Caco-2 (cell line): ENCODE data around the gene COL4A6. TPM values are rescaled to one million over a fixed set of nuclear protein-coding genes. Genes with fewer than 3 reads are reported as not detected.
"Not testable (repeated sequence)": the region's sequence is repeated elsewhere in the genome, so short reads cannot be mapped to it uniquely, and the experiment has no call there.

Source experiments
- BruUV-seq: library from RNA; stranded (reverse); fragments of 400-500 nt; replicated peaks from 2 replicates; lab custom pipeline; 2021; lab: Mats Ljungman, UMichigan
- CTCF ChIA-PET: fragments of 300-600 bp; sonication (Branson Sonifier 250); formaldehyde crosslinking; loops from one replicate; lab custom pipeline; 2022; ENCODE audit warnings: antibody characterized with exemption; lab: Charles Lee
- POLR2A ChIA-PET: fragments of 300-600 bp; sonication (Branson Sonifier 250); formaldehyde crosslinking; loops from one replicate; lab custom pipeline; 2022; ENCODE audit warnings: antibody characterized with exemption; lab: Charles Lee
- DNase-seq, 2 experiments: peaks; one replicate each; pipeline versions ENCODE4 v3.0.0 to v3.0.0-alpha.2; 2020 to 2022
- H3K27me3 ChIP-seq: replicated peaks from 2 replicates; pipeline ENCODE4 v1.6.0; 2011; ENCODE audit warnings: low read length; ENCODE audit not compliant: control insufficient read depth, insufficient read depth
- H3K36me3 ChIP-seq: 2 replicates; pipeline ENCODE4 v1.5.1; 2011; ENCODE audit warnings: low read length; ENCODE audit not compliant: control insufficient read depth, insufficient read depth
- H3K4me1 ChIP-seq: fragments of 250-450 bp; sonication (Bioruptor Pico); 2 replicates; pipeline ENCODE4 v1.5.1; 2020; ENCODE audit warnings: mild to moderate bottlenecking
- H3K4me3 ChIP-seq: 2 replicates; pipeline ENCODE4 v1.5.1; 2011; ENCODE audit warnings: low read depth, mild to moderate bottlenecking, control low read depth, low read length
- H3K9me3 ChIP-seq: fragments of 250-450 bp; sonication (Bioruptor Pico); 2 replicates; pipeline ENCODE4 v1.5.1; 2020; ENCODE audit warnings: mild to moderate bottlenecking, moderate library complexity
- H3K27ac Mint-ChIP-seq: one replicate; pipeline ENCODE4 v1.8.0; 2022; ENCODE audit warnings: mixed read lengths; ENCODE audit not compliant: unreplicated experiment
- H3K27me3 Mint-ChIP-seq: one replicate; pipeline ENCODE4 v1.8.0; 2022; ENCODE audit warnings: mixed read lengths; ENCODE audit not compliant: insufficient read depth, unreplicated experiment
- H3K36me3 Mint-ChIP-seq: one replicate; pipeline ENCODE4 v1.8.0; 2022; ENCODE audit warnings: mild to moderate bottlenecking, mixed read lengths; ENCODE audit not compliant: insufficient read depth, unreplicated experiment
- H3K4me1 Mint-ChIP-seq: one replicate; pipeline ENCODE4 v1.8.0; 2022; ENCODE audit warnings: low read depth, mixed read lengths; ENCODE audit not compliant: unreplicated experiment
- H3K4me3 Mint-ChIP-seq: one replicate; pipeline ENCODE4 v1.8.0; 2022; ENCODE audit warnings: mild to moderate bottlenecking, moderate library complexity, mixed read lengths; ENCODE audit not compliant: unreplicated experiment
- H3K9me3 Mint-ChIP-seq: one replicate; pipeline ENCODE4 v1.8.0; 2022; ENCODE audit warnings: mixed read lengths; ENCODE audit not compliant: unreplicated experiment
- intact Hi-C: fragments of 100-400 bp; cut with micrococcal nuclease; formaldehyde crosslinking; loops from one replicate; pipeline ENCODE4 v1.10.0; 2022; ENCODE audit not compliant: unreplicated experiment
- total RNA-seq: library from RNA; stranded (reverse); gene quantifications from 2 replicates; pipeline ENCODE4 v1.2.3, GENCODE V29; 2022
- TF ChIP-seq, protein P1 (sequence below), 2 experiments: fragments of 200-600 bp in 1 of 2; IDR thresholded peaks; 1 replicate in 1 of 2; 2 replicates in 1 of 2; pipeline versions ENCODE4 v1.5.1 to v1.8.0; 2011 to 2022; ENCODE audit warnings: antibody characterized with exemption in 1 of 2, control low read depth in 1 of 2, inconsistent platforms in 1 of 2, low read depth in 1 of 2, low read length in 1 of 2, mild to moderate bottlenecking in 1 of 2, moderate library complexity in 1 of 2; ENCODE audit not compliant: insufficient read depth in 1 of 2, severe bottlenecking in 1 of 2, unreplicated experiment in 1 of 2

COL4A6 gene
- total RNA-seq, 1 experiment from 2014 or later: 16.0 TPM

- H3K4me3 Mint-ChIP-seq: peak overlapping the region; percentile 71
- H3K9me3 ChIP-seq: no peaks in the 10 kb centered on the region
- no peaks in the 10 kb centered on the region for H3K27me3 ChIP-seq
- TF ChIP-seq, protein P1, sequence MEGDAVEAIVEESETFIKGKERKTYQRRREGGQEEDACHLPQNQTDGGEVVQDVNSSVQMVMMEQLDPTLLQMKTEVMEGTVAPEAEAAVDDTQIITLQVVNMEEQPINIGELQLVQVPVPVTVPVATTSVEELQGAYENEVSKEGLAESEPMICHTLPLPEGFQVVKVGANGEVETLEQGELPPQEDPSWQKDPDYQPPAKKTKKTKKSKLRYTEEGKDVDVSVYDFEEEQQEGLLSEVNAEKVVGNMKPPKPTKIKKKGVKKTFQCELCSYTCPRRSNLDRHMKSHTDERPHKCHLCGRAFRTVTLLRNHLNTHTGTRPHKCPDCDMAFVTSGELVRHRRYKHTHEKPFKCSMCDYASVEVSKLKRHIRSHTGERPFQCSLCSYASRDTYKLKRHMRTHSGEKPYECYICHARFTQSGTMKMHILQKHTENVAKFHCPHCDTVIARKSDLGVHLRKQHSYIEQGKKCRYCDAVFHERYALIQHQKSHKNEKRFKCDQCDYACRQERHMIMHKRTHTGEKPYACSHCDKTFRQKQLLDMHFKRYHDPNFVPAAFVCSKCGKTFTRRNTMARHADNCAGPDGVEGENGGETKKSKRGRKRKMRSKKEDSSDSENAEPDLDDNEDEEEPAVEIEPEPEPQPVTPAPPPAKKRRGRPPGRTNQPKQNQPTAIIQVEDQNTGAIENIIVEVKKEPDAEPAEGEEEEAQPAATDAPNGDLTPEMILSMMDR (IDR thresholded peaks at IDR 0.05; ENCODE audit: insufficient read depth in 1 of 2, low read depth in 1 of 2, low read length in 1 of 2, severe bottlenecking in 1 of 2, unreplicated experiment in 1 of 2): no peak
- ChIA-PET POLR2A (interaction anchor here (0.7 kb wide), 1 partner anchor 43 kb away, joined by 3 read pairs; the partner anchor contains the start of gene COL4A5), CTCF (no interaction called here)
- BruUV-seq: no TSS peak
- H3K27ac Mint-ChIP-seq: peak overlapping the region; percentile 72
- H3K4me1 ChIP-seq: peaks cover 35% of the 10 kb centered on the region
- no peaks in the 10 kb centered on the region for H3K27me3 Mint-ChIP-seq
- H3K9me3 Mint-ChIP-seq: no peaks in the 10 kb centered on the region
- H3K4me1 Mint-ChIP-seq: peaks cover 28% of the 10 kb centered on the region
- H3K36me3 Mint-ChIP-seq: no peaks in the 10 kb centered on the region
- no peaks in the 10 kb centered on the region for H3K36me3 ChIP-seq
- peak overlapping the region; percentile 36 for H3K4me3 ChIP-seq
- DNase-seq: peak; percentile 50 to 57
- intact Hi-C loops: loop anchor here (1.0 to 5.0 kb wide), 3 partner anchors 16 to 87 kb away; partner anchors contain the start of genes COL4A5 and COL4A6
Observed at GRCh38 chrX:108396188-108396891, 41.9 kb downstream of the COL4A6 start.

DNA sequence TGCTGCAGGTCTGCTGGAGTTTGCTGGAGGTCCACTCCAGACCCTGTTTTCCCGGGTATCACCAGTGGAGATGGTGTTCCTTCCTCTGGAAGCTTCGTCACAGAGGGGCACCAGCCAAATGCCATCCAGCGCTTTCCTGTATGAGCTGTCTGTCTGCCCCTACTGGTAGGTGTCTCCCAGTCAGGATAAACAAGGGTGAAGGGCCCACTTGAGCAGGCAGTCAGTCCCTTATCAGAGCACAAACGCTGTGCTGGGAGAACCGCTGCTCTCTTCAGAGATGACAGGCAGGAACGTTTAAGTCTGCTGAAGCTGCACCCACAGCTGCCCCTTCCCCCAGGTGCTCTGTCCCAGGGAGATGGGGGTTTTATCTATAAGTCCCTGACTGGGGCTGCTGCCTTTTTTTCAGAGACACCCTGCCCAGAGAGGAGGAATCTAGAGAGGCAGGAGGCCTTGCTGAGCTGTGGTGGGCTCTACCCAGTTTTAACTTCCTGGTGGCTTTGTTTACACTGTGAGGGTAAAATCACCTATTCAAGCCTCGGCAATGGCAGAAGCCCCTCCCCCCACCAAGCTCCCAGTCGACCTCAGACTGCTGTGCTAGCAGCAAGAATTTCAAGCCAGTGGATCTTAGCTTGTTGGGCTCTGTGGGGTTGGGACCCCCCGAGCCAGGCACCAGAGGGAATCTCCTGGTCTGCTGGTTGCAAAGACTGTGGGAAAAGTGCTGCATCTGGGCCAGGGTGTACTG is 47.1 kb downstream of the COL4A6 start:
- CTCF ChIA-PET, BruUV-seq, H3K27ac Mint-ChIP-seq, H3K4me3 Mint-ChIP-seq, H3K4me1 Mint-ChIP-seq, DNase-seq, H3K27me3 ChIP-seq, H3K36me3 ChIP-seq, intact Hi-C loops, H3K27me3 Mint-ChIP-seq, H3K4me3 ChIP-seq, POLR2A ChIA-PET, H3K36me3 Mint-ChIP-seq, H3K9me3 ChIP-seq: not testable (repeated sequence)
- peaks cover 11% of the 10 kb centered on the region for H3K4me1 ChIP-seq
- H3K9me3 Mint-ChIP-seq: peaks cover 36% of the 10 kb centered on the region

DNA sequence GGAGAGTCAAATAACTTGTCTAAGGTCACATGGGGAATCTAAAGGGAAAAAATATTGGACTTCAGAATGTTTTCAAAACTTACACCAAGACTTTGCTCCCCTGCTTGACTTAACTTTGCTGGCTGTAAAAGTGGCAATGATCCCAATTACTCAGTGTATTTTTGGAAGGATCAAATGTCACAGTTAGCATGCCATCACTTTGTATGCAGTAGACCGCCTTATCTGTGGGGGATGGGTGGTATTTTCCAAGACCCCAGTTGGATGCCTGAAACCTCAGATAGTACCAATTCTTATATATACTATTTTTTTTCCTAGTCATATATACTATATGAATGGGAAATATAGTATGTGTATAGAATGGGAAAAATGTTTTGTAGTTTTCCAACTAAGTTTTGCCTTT is 53.4 kb downstream of the COL4A6 start:
- Mint-ChIP-seq H3K4me1 (no peaks in the 10 kb centered on the region), H3K36me3 (peaks cover 8% of the 10 kb centered on the region), H3K9me3 (peaks cover 36% of the 10 kb centered on the region), H3K4me3 (no peak overlapping the region), H3K27ac (no peak overlapping the region), H3K27me3 (no peaks in the 10 kb centered on the region)
- H3K27me3 ChIP-seq: no peaks in the 10 kb centered on the region
- H3K36me3 ChIP-seq: no peaks in the 10 kb centered on the region
- H3K9me3 ChIP-seq: no peaks in the 10 kb centered on the region
- no peaks in the 10 kb centered on the region for H3K4me1 ChIP-seq
- DNase-seq: no peak
- ChIA-PET CTCF (no interaction called here), POLR2A (no interaction called here)
- H3K4me3 ChIP-seq: no peak overlapping the region
- TF ChIP-seq, protein P1 (IDR thresholded peaks at IDR 0.05; ENCODE audit: insufficient read depth in 1 of 2, low read depth in 1 of 2, low read length in 1 of 2, severe bottlenecking in 1 of 2, unreplicated experiment in 1 of 2): no peak
- BruUV-seq: no TSS peak
- intact Hi-C loops: no loop called here
